ENCODE results near the gene EPHA2.

The EPHA2 gene

GRCh38 chr1:16134906-16135305, 21.0 kb downstream of the EPHA2 start:
- DNase-seq (ENCODE audit: low spot score) = no peak

GRCh38 chr1:16134066-16134801, 21.6 kb downstream of the EPHA2 start:
- DNase-seq (ENCODE audit: low spot score) = no peak

- DNase-seq (ENCODE audit: low spot score) = no peak
Measured at GRCh38 chr1:16133007-16133961, 22.6 kb downstream of the EPHA2 start.

- no peak for DNase-seq (ENCODE audit: low spot score)
Measured at GRCh38 chr1:16132325-16132785, 23.5 kb downstream of the EPHA2 start.

- DNase-seq (ENCODE audit: low spot score) = no peak
Measured at GRCh38 chr1:16131636-16132324, 24.1 kb downstream of the EPHA2 start.

- DNase-seq (ENCODE audit: low spot score) = no peak
Measured at GRCh38 chr1:16130827-16131226, 25.0 kb downstream of the EPHA2 start.

- DNase-seq (ENCODE audit: low spot score) = no peak
Measured at GRCh38 chr1:16129921-16130543, 25.8 kb downstream of the EPHA2 start.

GRCh38 chr1:16129316-16129715, 26.6 kb downstream of the EPHA2 start:
- no peak for DNase-seq (ENCODE audit: low spot score)

- no peak for DNase-seq (ENCODE audit: low spot score)
Measured at GRCh38 chr1:16128338-16128741, 27.5 kb downstream of the EPHA2 start.

GRCh38 chr1:16127676-16128337, 28.1 kb downstream of the EPHA2 start:
- DNase-seq (ENCODE audit: low spot score) = no peak

- DNase-seq (ENCODE audit: low spot score) = no peak
Measured at GRCh38 chr1:16126743-16127515, 28.9 kb downstream of the EPHA2 start.

GRCh38 chr1:16126160-16126559, 29.7 kb downstream of the EPHA2 start:
- no peak for DNase-seq (ENCODE audit: low spot score)

- no peak for DNase-seq (ENCODE audit: low spot score)
Measured at GRCh38 chr1:16125483-16125882, 30.4 kb downstream of the EPHA2 start.

GRCh38 chr1:16125088-16125470, 30.8 kb downstream of the EPHA2 start:
- DNase-seq (ENCODE audit: low spot score) = no peak

- DNase-seq (ENCODE audit: low spot score) = no peak
Measured at GRCh38 chr1:16124377-16125087, 31.3 kb downstream of the EPHA2 start.

- peak; percentile 21 for DNase-seq (ENCODE audit: low spot score)
Measured at GRCh38 chr1:16122916-16123315, 33.0 kb downstream of the EPHA2 start.

GRCh38 chr1:16122350-16122881, 33.5 kb downstream of the EPHA2 start:
- DNase-seq (ENCODE audit: low spot score) = no peak

GRCh38 chr1:16120940-16121410, 34.9 kb downstream of the EPHA2 start:
- DNase-seq (ENCODE audit: low spot score) = no peak

- no peak for DNase-seq (ENCODE audit: low spot score)
Measured at GRCh38 chr1:16120407-16120806, 35.5 kb downstream of the EPHA2 start.

- no peak for DNase-seq (ENCODE audit: low spot score)
Measured at GRCh38 chr1:16119926-16120325, 35.9 kb downstream of the EPHA2 start.
